HepG2 (cell line): ENCODE measurements around the gene GRK5. TPM values are rescaled to one million over a fixed set of nuclear protein-coding genes. Genes with fewer than 3 reads are reported as not detected.

Experiments used
- ATAC-seq: fragments of 200-7000 bp; cut with Tn5 transposase; 3 replicates; pipeline ENCODE4 v1.9.1; 2020; ENCODE audit warnings: mild to moderate bottlenecking, moderate library complexity
- BruUV-seq: library from RNA; stranded (reverse); fragments of 400-500 nt; replicated peaks from 2 replicates; lab custom pipeline; 2021; lab: Mats Ljungman, UMichigan
- CTCF ChIA-PET: fragments of 300-600 bp; formaldehyde crosslinking; extraction: SDS; loops from one replicate; lab custom pipeline; 2021; ENCODE audit warnings: low total read pairs, inconsistent platforms, low intra/inter-chr PET ratio; lab: Yijun Ruan, JAX
- POLR2A ChIA-PET: fragments of 350-600 bp; sonication (Branson Sonifier 250); formaldehyde crosslinking; loops from one replicate; lab custom pipeline; 2020; ENCODE audit warnings: antibody characterized with exemption, inconsistent platforms; lab: Yijun Ruan, JAX
- DNase-seq: peaks from one replicate; pipeline ENCODE4 v3.0.0-alpha.2; 2015; ENCODE audit warnings: low spot score
- FAIRE-seq: peaks from 3 replicates; lab custom pipeline; 2011; peaks lifted over from hg19 to GRCh38; lab: Jason Lieb, UNC
- H2AFZ ChIP-seq: one replicate; pipeline ENCODE4 v1.6.1; 2011; ENCODE audit warnings: low read length, inconsistent platforms
- H3K27ac ChIP-seq: fragments of 300-600 bp; 3 replicates; pipeline ENCODE4 v1.8.0; 2011; ENCODE audit warnings: mixed run types, mild to moderate bottlenecking, mixed read lengths, low read length, inconsistent platforms; ENCODE audit not compliant: insufficient read depth; ENCODE audit errors: extremely low read length
- H3K27me3 ChIP-seq, 2 experiments: fragments of 200-600 bp in 1 of 2; 2 replicates in 1 of 2; 3 replicates in 1 of 2; pipeline versions ENCODE4 v1.6.0 to v1.8.0; 2011; ENCODE audit warnings: low read length in 2 of 2, mild to moderate bottlenecking in 2 of 2, moderate library complexity in 2 of 2, inconsistent platforms in 1 of 2; ENCODE audit not compliant: insufficient read depth in 2 of 2, control insufficient read depth in 1 of 2
- H3K36me3 ChIP-seq, 2 experiments: fragments of 200-600 bp in 1 of 2; replicated peaks in 1 of 2; 2 replicates in 1 of 2; 3 replicates in 1 of 2; pipeline versions ENCODE4 v1.5.1 to v1.8.0; 2011; ENCODE audit warnings: low read length in 2 of 2, inconsistent platforms in 1 of 2; ENCODE audit not compliant: insufficient read depth in 2 of 2, control insufficient read depth in 1 of 2
- H3K4me1 ChIP-seq: 2 replicates; pipeline ENCODE4 v1.5.1; 2012; ENCODE audit warnings: low read length, inconsistent platforms; ENCODE audit not compliant: insufficient read depth
- H3K4me2 ChIP-seq: 2 replicates; pipeline ENCODE4 v1.6.0; 2011; ENCODE audit warnings: low read depth, low read length, inconsistent platforms
- H3K4me3 ChIP-seq, 3 experiments: fragments of 200-600 bp in 1 of 3; sonication (generic), shearing (Covaris generic) in 1 of 3; replicated peaks in 1 of 3; 2 replicates each; pipeline ENCODE4 v1.5.1; 2011 to 2016; ENCODE audit warnings: low read length in 3 of 3, inconsistent platforms in 2 of 3, low read depth in 2 of 3, mild to moderate bottlenecking in 2 of 3, control low read depth in 1 of 3, mixed read lengths in 1 of 3; ENCODE audit not compliant: insufficient read depth in 1 of 3
- H3K79me2 ChIP-seq: one replicate; pipeline ENCODE4 v1.6.1; 2011; ENCODE audit warnings: low read length, inconsistent platforms; ENCODE audit not compliant: insufficient read depth
- H3K9ac ChIP-seq: 2 replicates; pipeline ENCODE4 v1.6.0; 2011; ENCODE audit warnings: mild to moderate bottlenecking, low read depth, low read length, inconsistent platforms; ENCODE audit not compliant: insufficient read depth
- H3K9me3 ChIP-seq: 2 replicates; pipeline ENCODE4 v1.5.1; 2012; ENCODE audit warnings: mild to moderate bottlenecking, low read length
- H4K20me1 ChIP-seq: 2 replicates; pipeline ENCODE4 v1.6.0; 2011; ENCODE audit warnings: inconsistent platforms, mild to moderate bottlenecking, low read length, moderate library complexity; ENCODE audit not compliant: insufficient read depth
- ETV6 ChIP-seq: sonication (generic); formaldehyde crosslinking; conservative IDR thresholded peaks from 2 replicates; pipeline ENCODE4 v1.4.0; 2020; ENCODE audit warnings: missing genetic modification reagents
- HNF4G ChIP-seq, 2 experiments: sonication (generic) in 1 of 2; formaldehyde crosslinking in 1 of 2; IDR thresholded peaks; 2 replicates each; pipeline versions ENCODE4 v1.4.0 to v1.6.1; 2011 to 2020; ENCODE audit warnings: borderline replicate concordance in 2 of 2, low read depth in 2 of 2, mild to moderate bottlenecking in 2 of 2, low read length in 1 of 2, missing genetic modification reagents in 1 of 2, moderate library complexity in 1 of 2
- KDM5A ChIP-seq: fragments of 200-600 bp; sonication (generic); IDR thresholded peaks from 2 replicates; pipeline ENCODE4 v1.7.0; 2018; ENCODE audit warnings: antibody characterized with exemption, mild to moderate bottlenecking, low read length, borderline replicate concordance
- MBNL3 ChIP-seq: fragments of 250-450 bp; sonication (Bioruptor Pico); conservative IDR thresholded peaks from 2 replicates; pipeline ENCODE4 v1.8.0; 2022; ENCODE audit warnings: mild to moderate bottlenecking, inconsistent platforms
- MYC ChIP-seq: sonication (generic); formaldehyde crosslinking; IDR thresholded peaks from 2 replicates; pipeline ENCODE4 v1.9.0; 2021; ENCODE audit warnings: missing genetic modification reagents, borderline replicate concordance
- NFYC ChIP-seq: IDR thresholded peaks from 2 replicates; pipeline ENCODE4 v1.6.1; 2016; ENCODE audit warnings: missing genetic modification reagents, missing compliant biosample characterization
- NR2F1 ChIP-seq, 2 experiments: fragments of 450-650 bp in 1 of 2; formaldehyde crosslinking in 1 of 2; IDR thresholded peaks; 2 replicates each; pipeline versions ENCODE4 v1.5.0 to v1.6.1; 2016 to 2020; ENCODE audit warnings: mild to moderate bottlenecking in 1 of 2, missing compliant biosample characterization in 1 of 2, missing genetic modification reagents in 1 of 2, moderate library complexity in 1 of 2
- ZBTB46 ChIP-seq: sonication (generic); formaldehyde crosslinking; IDR thresholded peaks from 2 replicates; pipeline ENCODE4 v1.4.0; 2020; ENCODE audit warnings: mild to moderate bottlenecking, missing genetic modification reagents, borderline replicate concordance
- ZFP1 ChIP-seq: IDR thresholded peaks from 2 replicates; pipeline ENCODE4 v1.6.1; 2016
- ZMAT5 ChIP-seq: sonication (generic); formaldehyde crosslinking; IDR thresholded peaks from 2 replicates; pipeline ENCODE4 v1.5.0; 2020; ENCODE audit warnings: mild to moderate bottlenecking, low read depth, missing genetic modification reagents, borderline replicate concordance
- ZNF382 ChIP-seq: sonication (generic); formaldehyde crosslinking; IDR thresholded peaks from 2 replicates; pipeline ENCODE4 v1.5.0; 2020; ENCODE audit warnings: missing genetic modification reagents, mild to moderate bottlenecking, borderline replicate concordance
- ZNF414 ChIP-seq: sonication (generic); formaldehyde crosslinking; IDR thresholded peaks from 2 replicates; pipeline ENCODE4 v1.5.0; 2020; ENCODE audit warnings: missing genetic modification reagents
- ZNF557 ChIP-seq: sonication (generic); formaldehyde crosslinking; IDR thresholded peaks from 2 replicates; pipeline ENCODE4 v1.4.0; 2020; ENCODE audit warnings: missing genetic modification reagents
- ZNF841 ChIP-seq: sonication (generic); formaldehyde crosslinking; IDR thresholded peaks from 2 replicates; pipeline ENCODE4 v1.8.1; 2023; ENCODE audit warnings: missing genetic modification reagents, borderline replicate concordance
- WGBS: methylation state at CpG from one replicate; pipeline ENCODE4 v1.1.6; 2017; ENCODE audit warnings: low lambda C conversion rate; 5-methylcytosine and 5-hydroxymethylcytosine counted together
- in situ Hi-C: cut with HindIII; loops from 2 replicates; pipeline ENCODE4 v1.10.0; 2017; ENCODE audit warnings: low pct_unique_long_range_greater_than_20kb; ENCODE audit not compliant: extremely low pct_ligation_motif_present
- intact Hi-C: fragments of 100-400 bp; cut with micrococcal nuclease; formaldehyde crosslinking; loops from one replicate; pipeline ENCODE4 v1.10.0; 2022; ENCODE audit not compliant: unreplicated experiment
- polyA plus RNA-seq, 8 experiments: library from polyadenylated mRNA; depleted of rRNA in 3 of 8; stranded (reverse) in 7 of 8; unstranded in 1 of 8; fragments of >200 nt; fragmentation: Illumina TruSeq in 4 of 8; extraction: Trizol in 4 of 8; gene quantifications; 2 replicates each; pipeline versions ENCODE4 v1.2.1 to v1.2.3, GENCODE V29; 2011 to 2016; ENCODE audit warnings: low read depth in 4 of 8, missing spikeins in 1 of 8, mixed read lengths in 1 of 8; ENCODE audit not compliant: insufficient read depth in 1 of 8
- total RNA-seq, 5 experiments: library from RNA; depleted of rRNA; stranded (reverse); fragments of >200 nt; fragmentation: Illumina TruSeq; extraction: Trizol; gene quantifications; 2 replicates each; pipeline ENCODE4 v1.2.3, GENCODE V29; 2016; ENCODE audit warnings: low read depth in 1 of 5
- TF ChIP-seq, protein P1 (sequence below): sonication (generic); formaldehyde crosslinking; IDR thresholded peaks from 2 replicates; pipeline ENCODE4 v1.8.0; 2022; ENCODE audit warnings: missing genetic modification reagents, mild to moderate bottlenecking, borderline replicate concordance
- TF ChIP-seq, protein P2 (sequence below): IDR thresholded peaks from 2 replicates; pipeline ENCODE4 v1.6.1; 2016; ENCODE audit warnings: low read depth, borderline replicate concordance

The GRK5 gene
- total and polyA plus RNA-seq, 2 of the 13 experiments (the other 11 are each of a cell fraction or from before 2014, with no cell fraction given), result 10.4 to 12.6 TPM

- intact Hi-C loops (loop anchor here (2.0 kb wide), 1 partner anchor 25 kb away; no protein-coding TSS in a partner anchor), in situ Hi-C loops (no loop called here)
- Histone ChIP-seq H3K79me2 (no peaks in the 10 kb centered on the region), H3K9me3 (no peaks in the 10 kb centered on the region), H3K4me3 (peak overlapping the region in 1 of 3 experiments; percentile 40; a peak in 1 of 6 replicates), H2AFZ (no peak overlapping the region), H3K36me3 (no peaks in the 10 kb centered on the region), H3K9ac (peak overlapping the region; percentile 24), H3K27me3 (no peaks in the 10 kb centered on the region), H3K4me1 (peaks cover 49% of the 10 kb centered on the region), H3K4me2 (peak overlapping the region; percentile 47), H4K20me1 (no peaks in the 10 kb centered on the region), H3K27ac (peak overlapping the region; percentile 69)
- ChIA-PET POLR2A (interaction anchor here (0.6 to 1.4 kb wide), 3 partner anchors 18 to 88 kb away, joined by 3 to 5 read pairs (median 3); no protein-coding TSS in a partner anchor), CTCF (no interaction called here)
- DNase-seq (peak; percentile 72), ATAC-seq (peak; percentile 85), FAIRE-seq (peak; percentile 66)
- no TSS peak for BruUV-seq
- WGBS, result 83% methylated on average over 15 of the region's 15 CpGs
- TF ChIP-seq ETV6 (CRISPR knock-in tag) (no peak), NFYC (CRISPR knock-in tag) (no peak), ZNF382 (CRISPR knock-in tag) (no peak), KDM5A (no peak), MYC (peak; percentile 8; the same call in 1 of the 2 replicates), MBNL3 (CRISPR knock-in tag) (no peak), ZBTB46 (CRISPR knock-in tag) (peak; percentile 94; the same call in 1 of the 2 replicates), ZNF414 (CRISPR knock-in tag) (no peak), HNF4G (IDR thresholded peaks at IDR 0.05; ENCODE audit: borderline replicate concordance, low read depth, low read length) (no peak), HNF4G (CRISPR knock-in tag; IDR thresholded peaks at IDR 0.05; ENCODE audit: borderline replicate concordance, low read depth) (peak; percentile 44; the same call in 1 of the 2 replicates), ZMAT5 (CRISPR knock-in tag) (no peak), ZNF557 (no peak), ZNF841 (CRISPR knock-in tag) (0 out of 2 replicates have a peak, but pooled peaks have one; percentile 27), ZFP1 (CRISPR knock-in tag) (no peak), NR2F1 (CRISPR knock-in tag; IDR thresholded peaks at IDR 0.05) (0 out of 4 replicates have a peak, but pooled peaks of 1 of the 2 experiments have one; percentile 23)
- TF ChIP-seq, protein P1, sequence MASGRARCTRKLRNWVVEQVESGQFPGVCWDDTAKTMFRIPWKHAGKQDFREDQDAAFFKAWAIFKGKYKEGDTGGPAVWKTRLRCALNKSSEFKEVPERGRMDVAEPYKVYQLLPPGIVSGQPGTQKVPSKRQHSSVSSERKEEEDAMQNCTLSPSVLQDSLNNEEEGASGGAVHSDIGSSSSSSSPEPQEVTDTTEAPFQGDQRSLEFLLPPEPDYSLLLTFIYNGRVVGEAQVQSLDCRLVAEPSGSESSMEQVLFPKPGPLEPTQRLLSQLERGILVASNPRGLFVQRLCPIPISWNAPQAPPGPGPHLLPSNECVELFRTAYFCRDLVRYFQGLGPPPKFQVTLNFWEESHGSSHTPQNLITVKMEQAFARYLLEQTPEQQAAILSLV (CRISPR knock-in tag), result 0 out of 2 replicates have a peak, but pooled peaks have one; percentile 48
- TF ChIP-seq, protein P2, sequence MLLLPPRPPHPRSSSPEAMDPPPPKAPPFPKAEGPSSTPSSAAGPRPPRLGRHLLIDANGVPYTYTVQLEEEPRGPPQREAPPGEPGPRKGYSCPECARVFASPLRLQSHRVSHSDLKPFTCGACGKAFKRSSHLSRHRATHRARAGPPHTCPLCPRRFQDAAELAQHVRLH (CRISPR knock-in tag), result 0 out of 2 replicates have a peak, but pooled peaks have one; percentile 20
Observed at GRCh38 chr10:119341459-119342301, 134.3 kb downstream of the GRK5 start.
